Measurements from ENCODE around the gene DIPK2A.

Gene DIPK2A

GRCh38 chr3:144015133-144015532, 43.5 kb downstream of the DIPK2A start:
- no peak for DNase-seq (ENCODE audit: low read depth)
- H3K4me3 ChIP-seq (ENCODE audit: low read depth, low read length) = no peak overlapping the region
- TF ChIP-seq, protein P1, sequence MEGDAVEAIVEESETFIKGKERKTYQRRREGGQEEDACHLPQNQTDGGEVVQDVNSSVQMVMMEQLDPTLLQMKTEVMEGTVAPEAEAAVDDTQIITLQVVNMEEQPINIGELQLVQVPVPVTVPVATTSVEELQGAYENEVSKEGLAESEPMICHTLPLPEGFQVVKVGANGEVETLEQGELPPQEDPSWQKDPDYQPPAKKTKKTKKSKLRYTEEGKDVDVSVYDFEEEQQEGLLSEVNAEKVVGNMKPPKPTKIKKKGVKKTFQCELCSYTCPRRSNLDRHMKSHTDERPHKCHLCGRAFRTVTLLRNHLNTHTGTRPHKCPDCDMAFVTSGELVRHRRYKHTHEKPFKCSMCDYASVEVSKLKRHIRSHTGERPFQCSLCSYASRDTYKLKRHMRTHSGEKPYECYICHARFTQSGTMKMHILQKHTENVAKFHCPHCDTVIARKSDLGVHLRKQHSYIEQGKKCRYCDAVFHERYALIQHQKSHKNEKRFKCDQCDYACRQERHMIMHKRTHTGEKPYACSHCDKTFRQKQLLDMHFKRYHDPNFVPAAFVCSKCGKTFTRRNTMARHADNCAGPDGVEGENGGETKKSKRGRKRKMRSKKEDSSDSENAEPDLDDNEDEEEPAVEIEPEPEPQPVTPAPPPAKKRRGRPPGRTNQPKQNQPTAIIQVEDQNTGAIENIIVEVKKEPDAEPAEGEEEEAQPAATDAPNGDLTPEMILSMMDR (IDR thresholded peaks at IDR 0.05; ENCODE audit: insufficient read depth, low read depth, low read length, missing control alignments) = no peak

GRCh38 chr3:144018776-144019175, 47.2 kb downstream of the DIPK2A start:
- TF ChIP-seq, protein P1 (IDR thresholded peaks at IDR 0.05; ENCODE audit: insufficient read depth, low read depth, low read length, missing control alignments) = no peak
- DNase-seq (ENCODE audit: low read depth) = no peak
- no peak overlapping the region for H3K4me3 ChIP-seq (ENCODE audit: low read depth, low read length)

Measured in GM12865 (cell line).